Mucosa of rectum (tissue), 2 donors: ENCODE results near the gene CELSR1.

Experiments
- H3K27ac ChIP-seq, 2 donors: one replicate each; pipeline ENCODE4 v1.7.0; 2013; ENCODE audit warnings: inconsistent platforms in 2 of 2, low read depth in 2 of 2, low read length in 2 of 2
- H3K27me3 ChIP-seq, 2 donors: one replicate each; pipeline ENCODE4 v1.7.0; 2013; ENCODE audit warnings: low read length in 2 of 2; ENCODE audit not compliant: control insufficient read depth in 2 of 2, insufficient read depth in 2 of 2
- H3K36me3 ChIP-seq, 2 donors: one replicate each; pipeline ENCODE4 v1.7.0; 2013; ENCODE audit warnings: low read length in 2 of 2; ENCODE audit not compliant: control insufficient read depth in 2 of 2, insufficient read depth in 2 of 2
- H3K4me1 ChIP-seq, 2 donors: one replicate each; pipeline ENCODE4 v1.7.0; 2013; ENCODE audit warnings: low read length in 2 of 2, mild to moderate bottlenecking in 1 of 2; ENCODE audit not compliant: control insufficient read depth in 2 of 2, insufficient read depth in 2 of 2
- H3K4me3 ChIP-seq, 2 donors: one replicate each; pipeline ENCODE4 v1.7.0; 2013; ENCODE audit warnings: low read length in 2 of 2
- H3K9ac ChIP-seq, 2 donors: one replicate each; pipeline ENCODE4 v1.7.0; 2013; ENCODE audit warnings: low read length in 2 of 2, low read depth in 1 of 2, mild to moderate bottlenecking in 1 of 2
- H3K9me3 ChIP-seq, 2 donors: one replicate each; pipeline ENCODE4 v1.7.0; 2013; ENCODE audit warnings: low read length in 2 of 2; ENCODE audit not compliant: control insufficient read depth in 2 of 2
- donor health status: healthy.
- donor health status: Normal muscosa, but diverticular disease.

CELSR1 gene

GRCh38 chr22:46370584-46371291, 166.7 kb downstream of the CELSR1 start:
- Histone ChIP-seq H3K4me3 (peak overlapping the region; percentile 35 to 36), H3K36me3 (no peaks in the 10 kb centered on the region), H3K4me1 (peaks cover 19 to 38% of the 10 kb centered on the region in 2 donors), H3K9ac (peak overlapping the region in 1 of 2 donors; percentile 46), H3K9me3 (peaks cover 0 to under 1% of the 10 kb centered on the region in 2 donors), H3K27me3 (no peaks in the 10 kb centered on the region), H3K27ac (peak overlapping the region; percentile 57 to 81)

GRCh38 chr22:46369716-46370583, 167.5 kb downstream of the CELSR1 start:
- Histone ChIP-seq H3K9ac (peak overlapping the region in 1 of 2 donors; percentile 46), H3K27ac (peak overlapping the region in 1 of 2 donors; percentile 81), H3K36me3 (no peaks in the 10 kb centered on the region), H3K9me3 (no peaks in the 10 kb centered on the region), H3K4me1 (peaks cover 19 to 37% of the 10 kb centered on the region in 2 donors), H3K4me3 (peak overlapping the region in 1 of 2 donors; percentile 36), H3K27me3 (no peaks in the 10 kb centered on the region)

- Histone ChIP-seq H3K9me3 (no peaks in the 10 kb centered on the region), H3K27me3 (no peaks in the 10 kb centered on the region), H3K27ac (no peak overlapping the region), H3K4me1 (peaks cover 13 to 28% of the 10 kb centered on the region in 2 donors), H3K9ac (no peak overlapping the region), H3K36me3 (no peaks in the 10 kb centered on the region), H3K4me3 (no peak overlapping the region)
Observed at GRCh38 chr22:46368871-46369715, 168.3 kb downstream of the CELSR1 start.

- Histone ChIP-seq H3K4me1 (peaks cover 8 to 23% of the 10 kb centered on the region in 2 donors), H3K4me3 (no peak overlapping the region), H3K36me3 (no peaks in the 10 kb centered on the region), H3K9me3 (no peaks in the 10 kb centered on the region), H3K9ac (no peak overlapping the region), H3K27me3 (no peaks in the 10 kb centered on the region), H3K27ac (no peak overlapping the region)
Observed at GRCh38 chr22:46368422-46368821, 169.0 kb downstream of the CELSR1 start.

GRCh38 chr22:46367707-46368191, 169.7 kb downstream of the CELSR1 start:
- Histone ChIP-seq H3K4me3 (no peak overlapping the region), H3K9me3 (no peaks in the 10 kb centered on the region), H3K27ac (no peak overlapping the region), H3K9ac (no peak overlapping the region), H3K27me3 (no peaks in the 10 kb centered on the region), H3K36me3 (no peaks in the 10 kb centered on the region), H3K4me1 (peaks cover 8 to 18% of the 10 kb centered on the region in 2 donors)

GRCh38 chr22:46366801-46367706, 170.4 kb downstream of the CELSR1 start:
- Histone ChIP-seq H3K27ac (no peak overlapping the region), H3K9ac (no peak overlapping the region), H3K27me3 (no peaks in the 10 kb centered on the region), H3K4me1 (peaks cover 8 to 15% of the 10 kb centered on the region in 2 donors), H3K4me3 (no peak overlapping the region), H3K9me3 (no peaks in the 10 kb centered on the region), H3K36me3 (no peaks in the 10 kb centered on the region)

GRCh38 chr22:46366327-46366731, 171.1 kb downstream of the CELSR1 start:
- Histone ChIP-seq H3K9me3 (no peaks in the 10 kb centered on the region), H3K4me3 (no peak overlapping the region), H3K4me1 (peaks cover 8 to 15% of the 10 kb centered on the region in 2 donors), H3K27ac (no peak overlapping the region), H3K36me3 (no peaks in the 10 kb centered on the region), H3K27me3 (no peaks in the 10 kb centered on the region), H3K9ac (no peak overlapping the region)

GRCh38 chr22:46365166-46365624, 172.2 kb downstream of the CELSR1 start:
- peaks cover under 1 to 4% of the 10 kb centered on the region in 2 donors for H3K4me1 ChIP-seq
- no peaks in the 10 kb centered on the region for H3K9me3 ChIP-seq
- H3K9ac ChIP-seq, result no peak overlapping the region
- H3K4me3 ChIP-seq, result no peak overlapping the region
- H3K27ac ChIP-seq, result no peak overlapping the region
- no peaks in the 10 kb centered on the region for H3K36me3 ChIP-seq
- H3K27me3 ChIP-seq, result no peaks in the 10 kb centered on the region
